MV-4-11 (cell line): ENCODE measurements around the gene NR4A1.

Source experiments
- DNase-seq: peaks from one replicate; lab custom pipeline; 2025; lab: John Stamatoyannopoulos, UW

NR4A1 gene

GRCh38 chr12:52050758-52051541, at the start of gene NR4A1:
Gene NR4A1 (plus strand): TSS chr12:52051442. CDS start chr12:52054329, 2,887 bp downstream.
- DNase-seq = peak; percentile 71

GRCh38 chr12:52003016-52003550, 48.2 kb upstream of the NR4A1 start:
- DNase-seq = no peak

DNA sequence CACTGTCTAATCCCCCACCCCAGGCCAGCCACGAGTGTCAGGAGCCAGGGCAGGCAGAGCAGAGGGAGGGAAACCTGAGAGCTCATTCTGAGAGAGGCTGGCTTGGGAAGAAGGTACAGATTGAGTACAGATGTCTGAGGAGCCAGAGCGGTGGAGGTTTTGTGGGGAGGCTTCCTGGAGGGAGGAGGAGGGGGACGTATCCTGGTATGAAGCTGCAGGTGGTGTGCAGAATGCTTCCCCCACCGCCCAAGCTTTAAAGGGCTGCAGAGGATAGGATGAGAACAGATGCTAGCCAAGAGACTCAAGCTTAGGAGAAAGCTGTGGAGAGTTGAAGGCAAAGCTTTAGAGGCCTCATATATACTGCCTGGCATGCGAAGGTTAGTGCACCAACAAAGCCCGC, 47.7 kb upstream of the NR4A1 start:
- no peak for DNase-seq

- DNase-seq = no peak
Observed at GRCh38 chr12:52004042-52004648, 47.1 kb upstream of the NR4A1 start.

DNA sequence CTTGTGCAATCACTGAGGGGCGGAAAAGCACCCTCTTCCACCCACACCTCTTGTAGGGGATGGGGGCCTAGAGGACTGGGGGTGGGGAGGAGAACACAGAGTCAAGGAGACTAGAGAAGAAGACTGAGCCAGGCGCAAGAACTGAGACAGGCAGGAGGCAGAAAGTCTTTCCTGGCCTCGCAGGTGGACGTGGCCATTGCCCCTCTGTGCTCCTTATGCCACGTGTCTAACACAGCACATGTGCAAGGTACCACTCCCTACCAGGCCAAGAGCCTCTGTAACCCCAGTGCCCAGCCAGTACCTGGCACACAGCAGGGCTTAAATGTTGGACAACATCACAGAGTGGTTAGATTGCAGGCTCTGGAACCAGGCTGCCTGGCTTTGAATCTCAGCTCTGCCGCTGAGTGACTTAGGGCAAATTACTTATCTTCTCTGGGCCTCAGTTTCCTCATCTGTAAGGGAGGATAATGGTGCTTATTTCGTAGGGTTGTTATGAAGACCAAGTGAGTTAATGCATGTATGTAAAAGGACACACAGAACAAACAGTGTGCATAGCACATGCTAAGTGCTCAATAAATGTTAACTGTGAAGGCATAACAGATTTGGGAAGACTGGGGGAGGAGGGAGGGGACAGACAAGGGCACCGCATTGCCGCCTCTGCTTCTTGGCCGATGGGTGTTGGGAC, 45.9 kb upstream of the NR4A1 start:
- DNase-seq = no peak

GRCh38 chr12:52005903-52006703, 45.1 kb upstream of the NR4A1 start:
- DNase-seq = peak; percentile 91

GRCh38 chr12:52006726-52007157, 44.5 kb upstream of the NR4A1 start, which contains the start of gene TAMALIN:
Gene TAMALIN (plus strand): TSS chr12:52006946. CDS start chr12:52007020, 74 bp downstream.
- no peak for DNase-seq

DNA sequence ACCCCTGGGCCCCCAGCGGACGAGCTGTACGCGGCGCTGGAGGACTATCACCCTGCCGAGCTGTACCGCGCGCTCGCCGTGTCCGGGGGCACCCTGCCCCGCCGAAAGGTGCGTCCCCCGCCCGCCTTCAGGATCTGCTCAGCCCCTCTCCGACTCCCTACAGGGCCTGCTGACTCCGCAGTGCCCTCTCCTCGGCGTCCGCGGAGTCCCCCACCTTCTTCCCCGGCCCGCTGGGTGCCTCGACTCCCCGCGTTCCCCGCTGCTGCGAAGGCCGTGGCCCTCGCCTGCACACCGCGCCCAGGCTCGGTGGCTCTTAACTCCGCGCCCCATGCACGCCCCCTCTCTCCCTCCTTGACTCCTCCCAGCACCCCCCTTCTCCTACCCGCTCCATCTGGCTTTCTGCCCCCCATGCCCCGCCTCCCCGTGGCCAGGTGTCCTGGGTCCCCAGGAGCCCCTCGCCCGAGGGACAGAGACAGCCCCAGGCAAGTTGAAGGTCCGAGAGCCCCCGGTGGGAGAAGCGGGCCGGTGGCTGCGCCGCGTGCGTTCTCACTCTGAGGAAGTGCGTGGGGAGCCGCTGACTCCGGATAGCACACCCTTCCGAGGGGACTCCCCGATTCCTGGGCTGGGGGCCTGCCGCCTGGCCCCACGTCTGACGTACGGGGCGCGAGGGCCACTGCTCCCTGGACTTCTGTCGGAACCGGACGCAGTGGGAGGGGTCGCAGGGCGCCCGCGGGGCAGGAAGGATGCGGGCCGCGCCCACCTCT, 43.9 kb upstream of the NR4A1 start:
- DNase-seq = no peak

GRCh38 chr12:52007982-52008510, 43.2 kb upstream of the NR4A1 start:
- DNase-seq = no peak

GRCh38 chr12:52009081-52009751, 42.0 kb upstream of the NR4A1 start:
- DNase-seq = no peak

GRCh38 chr12:52010152-52010622, 41.1 kb upstream of the NR4A1 start:
- no peak for DNase-seq

GRCh38 chr12:52010692-52011601, 40.3 kb upstream of the NR4A1 start:
- no peak for DNase-seq

DNA sequence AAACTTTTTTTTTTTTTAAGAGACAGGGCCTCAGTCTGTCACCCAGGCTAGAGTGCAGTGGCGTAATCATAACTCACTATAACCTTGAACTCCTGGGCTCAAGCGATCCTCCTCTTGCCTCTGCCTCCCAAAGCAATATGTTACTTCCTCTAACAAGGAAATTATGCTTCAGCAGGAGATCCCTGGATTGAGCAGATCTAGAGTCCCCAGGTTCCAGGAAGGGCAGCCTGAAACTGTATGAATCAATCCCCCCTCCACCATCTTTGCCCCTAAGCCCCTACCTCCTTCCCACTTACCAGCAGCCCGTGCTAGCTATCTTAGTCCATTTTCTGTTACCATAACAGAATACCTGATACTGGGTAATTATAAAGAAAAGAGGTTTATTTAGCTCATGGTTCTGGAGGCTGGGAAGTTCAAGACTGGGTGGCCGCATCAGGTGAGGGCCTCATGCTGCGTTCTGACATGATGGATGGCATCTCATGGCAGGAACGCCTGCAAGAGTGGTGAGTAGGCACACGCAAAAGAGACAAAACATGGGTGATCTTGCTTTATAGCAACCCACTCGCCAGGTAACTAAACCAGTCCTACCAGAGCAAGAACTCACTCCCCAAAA, 39.5 kb upstream of the NR4A1 start:
- DNase-seq = peak; percentile 11

DNA sequence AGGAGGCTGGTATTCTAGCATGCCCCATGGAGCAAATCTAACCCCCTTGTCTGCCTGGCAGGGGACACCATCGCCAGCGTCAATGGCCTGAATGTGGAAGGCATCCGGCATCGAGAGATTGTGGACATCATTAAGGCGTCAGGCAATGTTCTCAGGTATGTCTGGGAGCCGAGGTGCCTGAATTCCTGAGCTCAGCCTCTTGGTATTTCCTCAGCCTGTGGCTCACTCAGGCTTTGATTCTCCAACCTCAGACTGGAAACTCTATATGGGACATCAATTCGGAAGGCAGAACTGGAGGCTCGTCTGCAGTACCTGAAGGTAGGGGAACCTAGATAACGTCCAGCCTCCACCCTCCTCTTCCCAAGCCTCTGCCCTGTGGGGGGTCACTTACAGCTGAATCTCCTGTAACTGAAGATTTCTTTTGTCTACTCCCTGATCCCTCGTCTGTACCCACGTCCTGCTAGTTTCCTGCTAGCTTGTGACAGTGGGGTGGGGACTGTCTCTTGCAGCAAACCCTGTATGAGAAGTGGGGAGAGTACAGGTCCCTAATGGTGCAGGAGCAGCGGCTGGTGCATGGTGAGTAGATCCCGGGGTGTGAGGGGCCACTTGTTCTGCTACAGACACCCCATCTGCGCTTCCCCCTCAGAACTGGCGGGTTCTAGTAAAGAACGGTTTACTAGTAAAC, 37.5 kb upstream of the NR4A1 start:
- DNase-seq = no peak

DNA sequence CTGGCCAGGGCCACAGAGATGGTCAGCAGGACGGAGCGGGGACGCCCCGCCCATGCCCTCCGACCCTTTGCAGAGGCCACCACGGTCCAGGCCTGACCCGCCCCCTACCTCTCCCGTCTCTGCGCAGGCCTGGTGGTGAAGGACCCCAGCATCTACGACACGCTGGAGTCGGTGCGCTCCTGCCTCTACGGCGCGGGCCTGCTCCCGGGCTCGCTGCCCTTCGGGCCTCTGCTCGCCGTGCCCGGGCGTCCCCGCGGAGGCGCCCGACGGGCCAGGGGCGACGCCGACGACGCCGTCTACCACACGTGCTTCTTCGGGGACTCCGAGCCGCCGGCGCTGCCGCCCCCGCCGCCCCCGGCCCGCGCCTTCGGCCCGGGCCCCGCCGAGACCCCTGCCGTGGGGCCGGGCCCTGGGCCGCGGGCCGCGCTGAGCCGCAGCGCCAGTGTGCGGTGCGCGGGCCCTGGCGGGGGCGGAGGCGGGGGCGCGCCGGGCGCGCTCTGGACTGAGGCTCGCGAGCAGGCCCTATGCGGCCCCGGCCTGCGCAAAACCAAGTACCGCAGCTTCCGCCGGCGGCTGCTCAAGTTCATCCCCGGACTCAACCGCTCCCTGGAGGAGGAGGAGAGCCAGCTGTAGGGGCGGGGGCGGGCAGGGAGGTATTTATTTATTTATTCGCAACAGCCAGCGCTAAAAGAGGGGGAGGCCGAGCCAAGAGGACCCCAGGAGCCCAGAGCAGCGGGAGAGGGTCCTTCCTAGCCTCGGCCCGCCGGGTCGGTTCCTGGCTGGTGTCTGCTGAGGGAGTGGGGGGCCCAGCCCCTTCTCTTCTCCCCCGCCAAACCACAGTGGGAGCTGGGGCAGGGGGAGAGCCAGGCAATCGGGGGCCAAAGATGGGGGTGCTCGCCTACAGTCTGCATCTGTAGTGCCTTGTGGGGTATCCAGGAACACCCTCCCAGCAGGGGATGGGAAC, 36.4 kb upstream of the NR4A1 start:
- no peak for DNase-seq

GRCh38 chr12:52015532-52016041, 35.7 kb upstream of the NR4A1 start:
- DNase-seq = no peak
